Measurements from ENCODE around the gene RASA2. TPM values are rescaled to one million over a fixed set of nuclear protein-coding genes. Genes with fewer than 3 reads are reported as not detected.

RASA2 gene
- polyA plus RNA-seq, 1 donor from 2014 or later, result 37.5 TPM

DNA sequence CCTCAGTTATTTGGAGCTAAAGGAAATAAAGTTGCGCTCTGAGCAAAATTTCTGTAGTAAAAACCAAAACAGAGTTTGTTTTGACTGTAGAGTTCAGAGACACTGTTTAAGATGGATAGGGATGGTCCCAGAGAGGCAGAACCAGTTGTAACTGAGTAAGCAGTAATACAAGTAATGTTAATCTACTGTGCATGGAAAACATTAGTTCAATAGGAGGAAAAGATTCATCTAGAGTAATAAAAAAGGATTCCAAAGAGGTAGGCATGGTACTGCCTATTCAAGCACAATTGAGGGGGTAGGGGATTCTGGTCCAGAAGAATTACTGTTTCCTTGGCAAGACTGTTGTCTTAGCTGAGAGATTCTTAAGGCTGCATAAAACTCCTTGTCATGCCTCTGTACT is 77.4 kb downstream of the RASA2 start:
- no peaks in the 10 kb centered on the region for H3K9me2 ChIP-seq (ENCODE audit: insufficient read depth, low read length)
- H3K27me3 ChIP-seq (ENCODE audit: insufficient read depth, low read depth, low read length), result no peaks in the 10 kb centered on the region
- H3K36me3 ChIP-seq (ENCODE audit: insufficient read depth, low read length), result no peaks in the 10 kb centered on the region
- TF ChIP-seq SMC3 (conservative IDR thresholded peaks at IDR 0.05; ENCODE audit: poor library complexity), result no peak
- TF ChIP-seq EZH2 (IDR thresholded peaks at IDR 0.05; ENCODE audit: borderline replicate concordance, insufficient read depth, low read length, poor library complexity, severe bottlenecking), result no peak
- TF ChIP-seq TAF1 (IDR thresholded peaks at IDR 0.05; ENCODE audit: low read depth), result no peak
- TF ChIP-seq EP300 (conservative IDR thresholded peaks at IDR 0.05; ENCODE audit: poor library complexity, severe bottlenecking), result no peak
- TF ChIP-seq RAD21 (conservative IDR thresholded peaks at IDR 0.05), result no peak
- no peak for TF ChIP-seq REST (IDR thresholded peaks at IDR 0.05; ENCODE audit: borderline replicate concordance)
- TF ChIP-seq CTCF (IDR thresholded peaks at IDR 0.05; ENCODE audit: poor library complexity, severe bottlenecking), result no peak
- no peak for TF ChIP-seq POLR2AphosphoS5 (IDR thresholded peaks at IDR 0.05)
- no peak for TF ChIP-seq MXI1 (conservative IDR thresholded peaks at IDR 0.05; ENCODE audit: poor library complexity, severe bottlenecking)
- H3K27ac ChIP-seq (ENCODE audit: low read length), result no peak overlapping the region
- no peaks in the 10 kb centered on the region for H3K9me3 ChIP-seq (ENCODE audit: low read length)
- H3K79me2 ChIP-seq (replicated peaks; ENCODE audit: insufficient read depth, low read length), result no peaks in the 10 kb centered on the region
- no peak overlapping the region for H2AFZ ChIP-seq (ENCODE audit: low read depth, low read length)
- no peaks in the 10 kb centered on the region for H3F3A ChIP-seq (ENCODE audit: insufficient read depth, low read length, poor library complexity, severe bottlenecking)
- no peak overlapping the region for H3K4me3 ChIP-seq (ENCODE audit: low read length)
- no peak overlapping the region for H3K9ac ChIP-seq (ENCODE audit: low read length)
- no peak overlapping the region for H3K4me2 ChIP-seq (ENCODE audit: low read length)
- H4K20me1 ChIP-seq (ENCODE audit: insufficient read depth), result no peaks in the 10 kb centered on the region

- no peaks in the 10 kb centered on the region for H3K9me2 ChIP-seq (ENCODE audit: insufficient read depth, low read length)
- TF ChIP-seq CTCF (IDR thresholded peaks at IDR 0.05; ENCODE audit: poor library complexity, severe bottlenecking), result no peak
- no peak for TF ChIP-seq SMC3 (conservative IDR thresholded peaks at IDR 0.05; ENCODE audit: poor library complexity)
- no peak for TF ChIP-seq EZH2 (IDR thresholded peaks at IDR 0.05; ENCODE audit: borderline replicate concordance, insufficient read depth, low read length, poor library complexity, severe bottlenecking)
- TF ChIP-seq RAD21 (conservative IDR thresholded peaks at IDR 0.05), result no peak
- H3K27me3 ChIP-seq (ENCODE audit: insufficient read depth, low read depth, low read length), result no peaks in the 10 kb centered on the region
- H3K27ac ChIP-seq (ENCODE audit: low read length), result no peak overlapping the region
- no peaks in the 10 kb centered on the region for H3K79me2 ChIP-seq (replicated peaks; ENCODE audit: insufficient read depth, low read length)
- H3K4me3 ChIP-seq (ENCODE audit: low read length), result no peak overlapping the region
- H2AFZ ChIP-seq (ENCODE audit: low read depth, low read length), result no peak overlapping the region
- H3K9me3 ChIP-seq (ENCODE audit: low read length), result no peaks in the 10 kb centered on the region
- no peak overlapping the region for H3K9ac ChIP-seq (ENCODE audit: low read length)
- no peaks in the 10 kb centered on the region for H3K36me3 ChIP-seq (ENCODE audit: insufficient read depth, low read length)
- no peaks in the 10 kb centered on the region for H4K20me1 ChIP-seq (ENCODE audit: insufficient read depth)
- no peaks in the 10 kb centered on the region for H3F3A ChIP-seq (ENCODE audit: insufficient read depth, low read length, poor library complexity, severe bottlenecking)
- H3K4me2 ChIP-seq (ENCODE audit: low read length), result no peak overlapping the region
Observed at GRCh38 chr3:141570068-141570467, 83.2 kb downstream of the RASA2 start.
